OCI-LY1 (cell line): Measurements from ENCODE around the gene MRPL43.

Experiments
- H2AFZ ChIP-seq: fragments of 200-600 bp; sonication (generic), shearing (Covaris generic); 2 replicates; pipeline ENCODE4 v1.6.0; 2014; ENCODE audit warnings: antibody characterized with exemption, mild to moderate bottlenecking, low read length
- H3F3A ChIP-seq: fragments of 200-600 bp; sonication (generic), shearing (Covaris generic); 2 replicates; pipeline ENCODE4 v1.6.0; 2014; ENCODE audit warnings: mild to moderate bottlenecking, antibody characterized with exemption, low read length, moderate library complexity; ENCODE audit not compliant: insufficient read depth
- H3K27ac ChIP-seq: fragments of 200-600 bp; sonication (generic); 2 replicates; pipeline ENCODE4 v1.5.1; 2014; ENCODE audit warnings: low read length, mixed run types, mild to moderate bottlenecking, low read depth; ENCODE audit not compliant: poor library complexity, severe bottlenecking
- H3K27me3 ChIP-seq: fragments of 200-600 bp; sonication (generic); 2 replicates; pipeline ENCODE4 v1.6.0; 2014; ENCODE audit warnings: antibody characterized with exemption, mild to moderate bottlenecking, low read length, moderate library complexity; ENCODE audit not compliant: insufficient read depth
- H3K36me3 ChIP-seq: fragments of 200-600 bp; sonication (generic); 2 replicates; pipeline ENCODE4 v1.6.1; 2014; ENCODE audit warnings: mild to moderate bottlenecking, antibody characterized with exemption, low read length, moderate library complexity, mixed read lengths; ENCODE audit not compliant: insufficient read depth
- H3K4me1 ChIP-seq: fragments of 200-600 bp; sonication (generic); 2 replicates; pipeline ENCODE4 v1.5.1; 2014; ENCODE audit warnings: mild to moderate bottlenecking, low read length, moderate library complexity; ENCODE audit not compliant: insufficient read depth, severe bottlenecking
- H3K4me2 ChIP-seq: fragments of 200-600 bp; sonication (generic), shearing (Covaris generic); 2 replicates; pipeline ENCODE4 v1.6.1; 2014; ENCODE audit warnings: low read length
- H3K4me3 ChIP-seq: fragments of 200-600 bp; sonication (generic); 2 replicates; pipeline ENCODE4 v1.5.1; 2014; ENCODE audit warnings: low read length, low read depth, mild to moderate bottlenecking, mixed read lengths; ENCODE audit not compliant: poor library complexity, severe bottlenecking
- H3K79me2 ChIP-seq: fragments of 200-600 bp; shearing (Covaris generic); 2 replicates; pipeline ENCODE4 v1.6.1; 2016; ENCODE audit warnings: mixed run types, low read length, mixed read lengths; ENCODE audit not compliant: insufficient read depth
- H3K9ac ChIP-seq: fragments of 200-600 bp; sonication (generic), shearing (Covaris generic); 2 replicates; pipeline ENCODE4 v1.6.1; 2014; ENCODE audit warnings: mild to moderate bottlenecking, low read length, mixed read lengths
- H3K9me2 ChIP-seq: fragments of 200-600 bp; sonication (generic), shearing (Covaris generic); 2 replicates; pipeline ENCODE4 v1.6.1; 2014; ENCODE audit warnings: low read depth, mild to moderate bottlenecking, low read length, mixed read lengths
- H3K9me3 ChIP-seq: fragments of 200-600 bp; shearing (Covaris generic); 2 replicates; pipeline ENCODE4 v1.6.1; 2014; ENCODE audit warnings: low read length, mixed read lengths
- H4K20me1 ChIP-seq: fragments of 200-600 bp; sonication (generic), shearing (Covaris generic); 2 replicates; pipeline ENCODE4 v1.6.0; 2016; ENCODE audit warnings: mild to moderate bottlenecking, low read length; ENCODE audit not compliant: insufficient read depth
- CTCF ChIP-seq: fragments of 200-600 bp; sonication (generic), shearing (Covaris generic); IDR thresholded peaks from 2 replicates; pipeline ENCODE4 v1.5.1; 2017; ENCODE audit warnings: mild to moderate bottlenecking, antibody characterized with exemption, low read length, moderate library complexity, mixed read lengths
- EZH2 ChIP-seq: fragments of 200-600 bp; sonication (generic), shearing (Covaris generic); IDR thresholded peaks from 2 replicates; pipeline ENCODE4 v1.8.0; 2017; ENCODE audit warnings: borderline replicate concordance, mixed run types, mild to moderate bottlenecking, antibody characterized with exemption, low read length, moderate library complexity, mixed read lengths

The MRPL43 gene

GRCh38 chr10:100995181-100995580 lies 7.9 kb upstream of the MRPL43 start:
- no peaks in the 10 kb centered on the region for H3K79me2 ChIP-seq
- H3K36me3 ChIP-seq, result peaks cover 31% of the 10 kb centered on the region
- no peaks in the 10 kb centered on the region for H3K9me3 ChIP-seq
- H2AFZ ChIP-seq, result no peak overlapping the region
- no peak overlapping the region for H3K9ac ChIP-seq
- no peak overlapping the region for H3K4me2 ChIP-seq
- no peaks in the 10 kb centered on the region for H3K27me3 ChIP-seq
- no peaks in the 10 kb centered on the region for H4K20me1 ChIP-seq
- H3F3A ChIP-seq, result no peaks in the 10 kb centered on the region; the same call in 1 of the 2 replicates
- H3K9me2 ChIP-seq, result no peaks in the 10 kb centered on the region
- H3K4me1 ChIP-seq, result peaks cover 18% of the 10 kb centered on the region
- no peak for TF ChIP-seq EZH2
- no peak for TF ChIP-seq CTCF
- peak overlapping the region; percentile 97 for H3K27ac ChIP-seq
- no peak overlapping the region for H3K4me3 ChIP-seq

GRCh38 chr10:100993986-100994708 lies 6.8 kb upstream of the MRPL43 start:
- TF ChIP-seq EZH2 (no peak), CTCF (peak; percentile 22; the same call in 1 of the 2 replicates)

GRCh38 chr10:100989088-100989487 lies 1.8 kb upstream of the MRPL43 start:
- Histone ChIP-seq H3K9me3 (no peaks in the 10 kb centered on the region), H3K27me3 (no peaks in the 10 kb centered on the region), H4K20me1 (no peaks in the 10 kb centered on the region), H3K9me2 (no peaks in the 10 kb centered on the region), H3K4me1 (peaks cover 16% of the 10 kb centered on the region), H3K79me2 (peaks cover 15% of the 10 kb centered on the region), H3K27ac (no peak overlapping the region), H3K4me3 (no peak overlapping the region), H3K9ac (no peak overlapping the region), H3F3A (no peaks in the 10 kb centered on the region), H3K36me3 (peaks cover 41% of the 10 kb centered on the region), H3K4me2 (no peak overlapping the region), H2AFZ (no peak overlapping the region)
- TF ChIP-seq EZH2 (no peak), CTCF (no peak)

More at GRCh38 chr10:100993986-100994708, 6.8 kb upstream of the MRPL43 start:
- no peak overlapping the region for H3K9ac ChIP-seq
- no peak overlapping the region for H3K27ac ChIP-seq
- peaks cover 18% of the 10 kb centered on the region for H3K4me1 ChIP-seq
- H3K27me3 ChIP-seq, result no peaks in the 10 kb centered on the region
- H3K36me3 ChIP-seq, result peaks cover 41% of the 10 kb centered on the region
- no peaks in the 10 kb centered on the region for H3K9me2 ChIP-seq
- H2AFZ ChIP-seq, result no peak overlapping the region
- no peaks in the 10 kb centered on the region; the same call in 1 of the 2 replicates for H3F3A ChIP-seq
- no peaks in the 10 kb centered on the region for H3K79me2 ChIP-seq
- H3K4me3 ChIP-seq, result no peak overlapping the region
- H4K20me1 ChIP-seq, result no peaks in the 10 kb centered on the region
- no peak overlapping the region for H3K4me2 ChIP-seq
- no peaks in the 10 kb centered on the region for H3K9me3 ChIP-seq
